HepG2 (cell line): ENCODE data around the gene EXOC3L4. TPM values are rescaled to one million over a fixed set of nuclear protein-coding genes. Genes with fewer than 3 reads are reported as not detected.

Experiments used
- ATF3 ChIP-seq: sonication (generic); formaldehyde crosslinking; IDR thresholded peaks from 2 replicates; pipeline ENCODE4 v1.4.0; 2020; ENCODE audit warnings: missing genetic modification reagents
- CCAR2 ChIP-seq: fragments of 200-400 bp; formaldehyde crosslinking; optimal IDR thresholded peaks from 2 replicates; pipeline ENCODE3; 2018; ENCODE audit warnings: low read depth, mild to moderate bottlenecking, low read length, moderate library complexity
- CREB1 ChIP-seq, 2 experiments: fragments of 450-650 bp in 1 of 2; IDR thresholded peaks; 2 replicates each; pipeline ENCODE4 v1.6.1; 2016 to 2017; ENCODE audit warnings: control low read depth in 1 of 2, mild to moderate bottlenecking in 1 of 2, missing compliant biosample characterization in 1 of 2, missing genetic modification characterization in 1 of 2
- EED ChIP-seq: sonication (generic); formaldehyde crosslinking; IDR thresholded peaks from 2 replicates; pipeline ENCODE4 v1.5.0; 2020; ENCODE audit warnings: mild to moderate bottlenecking, missing genetic modification reagents
- EZH2 ChIP-seq: conservative IDR thresholded peaks from 2 replicates; pipeline ENCODE4 v1.6.1; 2012; ENCODE audit warnings: mild to moderate bottlenecking, low read depth, low read length, moderate library complexity
- ISL2 ChIP-seq: sonication (generic); formaldehyde crosslinking; IDR thresholded peaks from 2 replicates; pipeline ENCODE4 v1.5.0; 2020; ENCODE audit warnings: missing genetic modification reagents
- KLF13 ChIP-seq: sonication (generic); formaldehyde crosslinking; IDR thresholded peaks from 2 replicates; pipeline ENCODE4 v1.4.0; 2020; ENCODE audit warnings: mild to moderate bottlenecking, missing genetic modification reagents
- MXI1 ChIP-seq: IDR thresholded peaks from 3 replicates; pipeline ENCODE4 v1.6.1; 2012; ENCODE audit warnings: low read depth, low read length, inconsistent platforms, borderline replicate concordance
- PCBP2 ChIP-seq: fragments of 200-400 bp; formaldehyde crosslinking; optimal IDR thresholded peaks from 2 replicates; pipeline ENCODE3; 2018; ENCODE audit warnings: low read length, low read depth; ENCODE audit not compliant: poor library complexity, severe bottlenecking
- PHF20 ChIP-seq: sonication (generic); formaldehyde crosslinking; IDR thresholded peaks from 2 replicates; pipeline ENCODE4 v1.5.0; 2020; ENCODE audit warnings: mild to moderate bottlenecking, missing genetic modification reagents
- SNAPC2 ChIP-seq: sonication (generic); formaldehyde crosslinking; IDR thresholded peaks from 2 replicates; pipeline ENCODE4 v1.8.1; 2022; ENCODE audit warnings: mild to moderate bottlenecking, missing genetic modification reagents
- SRSF4 ChIP-seq: fragments of 200-400 bp; formaldehyde crosslinking; IDR thresholded peaks from one replicate; pipeline ENCODE4 v1.6.1; 2018; ENCODE audit warnings: mild to moderate bottlenecking, low read depth, low read length, moderate library complexity; ENCODE audit not compliant: poor library complexity, severe bottlenecking
- TBX2 ChIP-seq: sonication (generic); formaldehyde crosslinking; IDR thresholded peaks from 2 replicates; pipeline ENCODE4 v1.5.0; 2020; ENCODE audit warnings: missing genetic modification reagents, mild to moderate bottlenecking, borderline replicate concordance
- TSC22D2 ChIP-seq: sonication (generic); formaldehyde crosslinking; IDR thresholded peaks from 2 replicates; pipeline ENCODE4 v1.5.1; 2020; ENCODE audit warnings: missing genetic modification reagents, mild to moderate bottlenecking, borderline replicate concordance
- XBP1 ChIP-seq: sonication (generic); formaldehyde crosslinking; IDR thresholded peaks from 2 replicates; pipeline ENCODE4 v1.5.0; 2020; ENCODE audit warnings: missing genetic modification reagents
- ZBTB25 ChIP-seq: IDR thresholded peaks from 2 replicates; pipeline ENCODE4 v1.6.1; 2018; ENCODE audit warnings: missing genetic modification reagents
- ZBTB3 ChIP-seq: sonication (generic); formaldehyde crosslinking; IDR thresholded peaks from 2 replicates; pipeline ENCODE4 v1.4.0; 2020; ENCODE audit warnings: low read depth, mild to moderate bottlenecking, moderate library complexity, missing genetic modification reagents, borderline replicate concordance
- ZBTB49 ChIP-seq: sonication (generic); formaldehyde crosslinking; IDR thresholded peaks from 2 replicates; pipeline ENCODE4 v1.4.0; 2020; ENCODE audit warnings: missing genetic modification reagents, borderline replicate concordance
- ZNF331 ChIP-seq: sonication (generic); formaldehyde crosslinking; IDR thresholded peaks from 2 replicates; pipeline ENCODE4 v1.4.0; 2020; ENCODE audit warnings: missing genetic modification reagents
- ZNF530 ChIP-seq: sonication (generic); formaldehyde crosslinking; IDR thresholded peaks from 2 replicates; pipeline ENCODE4 v1.5.0; 2020; ENCODE audit warnings: low read depth, mild to moderate bottlenecking, missing genetic modification reagents
- ZNF605 ChIP-seq: sonication (generic); formaldehyde crosslinking; IDR thresholded peaks from 2 replicates; pipeline ENCODE4 v1.8.0; 2022; ENCODE audit warnings: mild to moderate bottlenecking, missing genetic modification reagents
- ZNF777 ChIP-seq: sonication (generic); formaldehyde crosslinking; IDR thresholded peaks from 2 replicates; pipeline ENCODE4 v1.4.0; 2020; ENCODE audit warnings: missing genetic modification reagents
- ZNF878 ChIP-seq: sonication (generic); formaldehyde crosslinking; IDR thresholded peaks from 2 replicates; pipeline ENCODE4 v1.8.1; 2023; ENCODE audit warnings: mild to moderate bottlenecking, missing genetic modification reagents, moderate library complexity
- polyA plus RNA-seq, 8 experiments: library from polyadenylated mRNA; depleted of rRNA in 3 of 8; stranded (reverse) in 7 of 8; unstranded in 1 of 8; fragments of >200 nt; fragmentation: Illumina TruSeq in 4 of 8; extraction: Trizol in 4 of 8; gene quantifications; 2 replicates each; pipeline versions ENCODE4 v1.2.1 to v1.2.3, GENCODE V29; 2011 to 2016; ENCODE audit warnings: low read depth in 4 of 8, missing spikeins in 1 of 8, mixed read lengths in 1 of 8; ENCODE audit not compliant: insufficient read depth in 1 of 8
- total RNA-seq, 5 experiments: library from RNA; depleted of rRNA; stranded (reverse); fragments of >200 nt; fragmentation: Illumina TruSeq; extraction: Trizol; gene quantifications; 2 replicates each; pipeline ENCODE4 v1.2.3, GENCODE V29; 2016; ENCODE audit warnings: low read depth in 1 of 5
- TF ChIP-seq, protein P1 (sequence below): sonication (generic); formaldehyde crosslinking; IDR thresholded peaks from 2 replicates; pipeline ENCODE4 v1.4.0; 2020; ENCODE audit warnings: mild to moderate bottlenecking, low read depth, missing genetic modification reagents

The EXOC3L4 gene
- total and polyA plus RNA-seq, 2 of the 13 experiments (the other 11 are each of a cell fraction or from before 2014, with no cell fraction given): 11.8 to 27.0 TPM

DNA sequence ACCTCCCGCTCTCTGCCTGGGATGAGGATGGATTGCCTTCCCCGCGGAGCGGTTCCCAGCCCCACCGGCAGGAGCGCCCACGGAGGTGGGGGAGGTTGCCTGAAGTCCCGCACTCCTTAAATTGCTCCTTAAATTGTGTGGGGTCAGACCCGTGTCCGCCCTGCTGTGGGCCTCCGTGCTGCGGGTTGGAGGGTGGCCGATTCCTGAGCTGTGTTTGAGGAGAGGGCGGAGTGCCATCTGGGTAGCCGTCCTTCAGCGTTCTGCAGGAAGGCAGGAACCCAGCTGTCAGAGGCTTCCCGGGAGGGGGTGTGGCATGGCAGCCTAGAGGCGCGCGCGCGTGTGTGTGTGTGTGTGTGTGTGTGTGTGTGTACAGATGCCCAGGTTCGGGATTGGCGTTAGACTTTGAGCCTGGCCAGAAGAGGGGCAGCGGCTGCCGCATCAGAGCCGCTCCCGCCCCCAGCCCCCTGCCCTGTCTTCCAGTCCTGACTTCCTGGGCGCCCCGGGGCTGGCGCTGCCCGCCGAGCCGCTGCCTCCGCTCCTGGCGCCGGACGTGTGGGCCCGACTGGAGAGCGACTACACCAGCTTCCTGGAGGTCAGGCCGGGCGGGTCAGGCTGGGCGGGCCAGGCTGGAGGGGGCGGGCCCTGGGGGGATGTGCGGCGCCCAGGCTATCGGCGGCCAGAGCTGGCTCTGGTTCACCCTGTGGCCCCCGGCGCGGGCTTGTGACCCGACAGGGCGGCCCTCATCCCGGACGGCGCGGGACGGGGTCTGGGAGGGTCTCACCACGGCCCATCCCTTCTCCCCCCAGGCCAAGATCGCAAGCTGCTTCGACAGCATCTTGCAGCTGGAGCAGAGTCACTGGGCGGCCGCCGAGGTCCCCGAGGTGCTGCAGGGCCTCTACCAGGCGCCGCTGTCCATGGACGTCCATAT, 9.2 kb downstream of the EXOC3L4 start (continued):
- no peak for TF ChIP-seq TSC22D2 (CRISPR knock-in tag)
- TF ChIP-seq CREB1 (IDR thresholded peaks at IDR 0.05): peak; percentile 56
- TF ChIP-seq CREB1 (CRISPR knock-in tag; IDR thresholded peaks at IDR 0.05): no peak; the same call in 1 of the 2 replicates
- TF ChIP-seq ZBTB49 (CRISPR knock-in tag): no peak
- TF ChIP-seq EZH2: no peak
- no peak for TF ChIP-seq KLF13 (CRISPR knock-in tag)
- 0 out of 2 replicates have a peak, but pooled peaks have one; percentile 49 for TF ChIP-seq SNAPC2 (CRISPR knock-in tag)
- peak; percentile 95 for TF ChIP-seq ZNF777 (CRISPR knock-in tag)
- TF ChIP-seq TBX2 (CRISPR knock-in tag): peak; percentile 81
- TF ChIP-seq ZNF331 (CRISPR knock-in tag): no peak; the same call in 1 of the 2 replicates
- no peak for TF ChIP-seq XBP1 (CRISPR knock-in tag)
- peak; percentile 53 for TF ChIP-seq ZNF605 (CRISPR knock-in tag)
- TF ChIP-seq, protein P1, sequence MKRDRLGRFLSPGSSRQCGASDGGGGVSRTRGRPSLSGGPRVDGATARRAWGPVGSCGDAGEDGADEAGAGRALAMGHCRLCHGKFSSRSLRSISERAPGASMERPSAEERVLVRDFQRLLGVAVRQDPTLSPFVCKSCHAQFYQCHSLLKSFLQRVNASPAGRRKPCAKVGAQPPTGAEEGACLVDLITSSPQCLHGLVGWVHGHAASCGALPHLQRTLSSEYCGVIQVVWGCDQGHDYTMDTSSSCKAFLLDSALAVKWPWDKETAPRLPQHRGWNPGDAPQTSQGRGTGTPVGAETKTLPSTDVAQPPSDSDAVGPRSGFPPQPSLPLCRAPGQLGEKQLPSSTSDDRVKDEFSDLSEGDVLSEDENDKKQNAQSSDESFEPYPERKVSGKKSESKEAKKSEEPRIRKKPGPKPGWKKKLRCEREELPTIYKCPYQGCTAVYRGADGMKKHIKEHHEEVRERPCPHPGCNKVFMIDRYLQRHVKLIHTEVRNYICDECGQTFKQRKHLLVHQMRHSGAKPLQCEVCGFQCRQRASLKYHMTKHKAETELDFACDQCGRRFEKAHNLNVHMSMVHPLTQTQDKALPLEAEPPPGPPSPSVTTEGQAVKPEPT (CRISPR knock-in tag): no peak
- no peak for TF ChIP-seq ATF3 (CRISPR knock-in tag)
- TF ChIP-seq CCAR2: peak; percentile 33
- TF ChIP-seq ZNF878 (CRISPR knock-in tag): peak; percentile 40; the same call in 1 of the 2 replicates
- no peak for TF ChIP-seq ZBTB25 (CRISPR knock-in tag)
- no peak; the same call in 1 of the 2 replicates for TF ChIP-seq ISL2 (CRISPR knock-in tag)
- peak; percentile 94; the same call in 2 of the 3 replicates for TF ChIP-seq MXI1
- TF ChIP-seq SRSF4: no peak
- TF ChIP-seq PCBP2: no peak
- TF ChIP-seq ZNF530 (CRISPR knock-in tag): no peak
- TF ChIP-seq PHF20 (CRISPR knock-in tag): no peak
- TF ChIP-seq EED (CRISPR knock-in tag): no peak
- TF ChIP-seq ZBTB3 (CRISPR knock-in tag): no peak; the same call in 1 of the 2 replicates
